ES-I3 (cell line): ENCODE data around the gene TXLNB.
"Not testable (repeated sequence)": the region's sequence is repeated elsewhere in the genome, so short reads cannot be mapped to it uniquely, and the experiment has no call there.

Source experiments
- H3K36me3 ChIP-seq: 2 replicates; pipeline ENCODE4 v1.6.1; 2013; ENCODE audit warnings: mild to moderate bottlenecking, low read length, control low read depth, moderate library complexity; ENCODE audit not compliant: insufficient read depth
- H3K4me1 ChIP-seq: 2 replicates; pipeline ENCODE4 v1.6.1; 2013; ENCODE audit warnings: mild to moderate bottlenecking, control low read depth, low read length; ENCODE audit not compliant: insufficient read depth
- H3K9ac ChIP-seq: 2 replicates; pipeline ENCODE4 v1.6.1; 2013; ENCODE audit warnings: low read depth, mild to moderate bottlenecking, low read length, moderate library complexity
- H3K9me3 ChIP-seq: 2 replicates; pipeline ENCODE4 v1.6.1; 2013; ENCODE audit warnings: mild to moderate bottlenecking, low read length, moderate library complexity; ENCODE audit not compliant: control insufficient read depth, insufficient read depth

The TXLNB gene

GRCh38 chr6:139295901-139296300 lies 4.1 kb upstream of the TXLNB start:
- H3K9me3 ChIP-seq = no peaks in the 10 kb centered on the region
- no peak overlapping the region for H3K9ac ChIP-seq
- 0 out of 2 replicates have a peak, but pooled peaks cover 6% of the 10 kb centered on the region for H3K4me1 ChIP-seq
- no peaks in the 10 kb centered on the region for H3K36me3 ChIP-seq

GRCh38 chr6:139294090-139294489 lies 2.3 kb upstream of the TXLNB start:
- H3K9me3 ChIP-seq = no peaks in the 10 kb centered on the region
- no peaks in the 10 kb centered on the region for H3K36me3 ChIP-seq
- no peak overlapping the region for H3K9ac ChIP-seq
- H3K4me1 ChIP-seq = 0 out of 2 replicates have a peak, but pooled peaks cover 6% of the 10 kb centered on the region

- not testable (repeated sequence) for H3K9ac ChIP-seq, H3K4me1 ChIP-seq, H3K9me3 ChIP-seq, H3K36me3 ChIP-seq
Measured at GRCh38 chr6:139293230-139293629, 1.4 kb upstream of the TXLNB start.

GRCh38 chr6:139290787-139291311 lies 949 bp downstream of the TXLNB start:
- no peaks in the 10 kb centered on the region for H3K36me3 ChIP-seq
- 0 out of 2 replicates have a peak, but pooled peaks cover 6% of the 10 kb centered on the region for H3K4me1 ChIP-seq
- no peaks in the 10 kb centered on the region for H3K9me3 ChIP-seq
- H3K9ac ChIP-seq = no peak overlapping the region

- H3K9ac ChIP-seq = no peak overlapping the region
- H3K36me3 ChIP-seq = no peaks in the 10 kb centered on the region
- 0 out of 2 replicates have a peak, but pooled peaks cover 6% of the 10 kb centered on the region for H3K4me1 ChIP-seq
Measured at GRCh38 chr6:139289233-139289632, 2.6 kb downstream of the TXLNB start.

GRCh38 chr6:139288496-139289040 lies 3.2 kb downstream of the TXLNB start:
- no peak overlapping the region for H3K9ac ChIP-seq
- 0 out of 2 replicates have a peak, but pooled peaks cover 6% of the 10 kb centered on the region for H3K4me1 ChIP-seq
- no peaks in the 10 kb centered on the region for H3K9me3 ChIP-seq
- no peaks in the 10 kb centered on the region for H3K36me3 ChIP-seq

More at GRCh38 chr6:139289233-139289632, 2.6 kb downstream of the TXLNB start:
- H3K9me3 ChIP-seq = no peaks in the 10 kb centered on the region

- Histone ChIP-seq H3K4me1 (0 out of 2 replicates have a peak, but pooled peaks cover 6% of the 10 kb centered on the region), H3K36me3 (no peaks in the 10 kb centered on the region), H3K9ac (no peak overlapping the region), H3K9me3 (no peaks in the 10 kb centered on the region)
Measured at GRCh38 chr6:139287868-139288267, 3.9 kb downstream of the TXLNB start.

GRCh38 chr6:139286438-139286837 lies 5.4 kb downstream of the TXLNB start:
- H3K9ac ChIP-seq, H3K36me3 ChIP-seq, H3K4me1 ChIP-seq, H3K9me3 ChIP-seq: not testable (repeated sequence)

GRCh38 chr6:139285590-139285989 lies 6.2 kb downstream of the TXLNB start:
- H3K4me1 ChIP-seq = no peaks in the 10 kb centered on the region

GRCh38 chr6:139284789-139285188 lies 7.0 kb downstream of the TXLNB start:
- no peaks in the 10 kb centered on the region for H3K4me1 ChIP-seq
- H3K9ac ChIP-seq = no peak overlapping the region
- no peaks in the 10 kb centered on the region for H3K9me3 ChIP-seq

More at GRCh38 chr6:139285590-139285989, 6.2 kb downstream of the TXLNB start:
- Histone ChIP-seq H3K9ac (no peak overlapping the region), H3K36me3 (no peaks in the 10 kb centered on the region), H3K9me3 (no peaks in the 10 kb centered on the region)

GRCh38 chr6:139282684-139283083 lies 9.1 kb downstream of the TXLNB start:
- no peaks in the 10 kb centered on the region for H3K9me3 ChIP-seq
- no peaks in the 10 kb centered on the region for H3K4me1 ChIP-seq
- no peaks in the 10 kb centered on the region for H3K36me3 ChIP-seq
- H3K9ac ChIP-seq = no peak overlapping the region

More at GRCh38 chr6:139284789-139285188, 7.0 kb downstream of the TXLNB start:
- no peaks in the 10 kb centered on the region for H3K36me3 ChIP-seq

- H3K9me3 ChIP-seq = no peaks in the 10 kb centered on the region
- H3K4me1 ChIP-seq = no peaks in the 10 kb centered on the region
- no peak overlapping the region for H3K9ac ChIP-seq
- no peaks in the 10 kb centered on the region for H3K36me3 ChIP-seq
Measured at GRCh38 chr6:139278190-139278589, 13.6 kb downstream of the TXLNB start.

GRCh38 chr6:139277587-139277986 lies 14.2 kb downstream of the TXLNB start:
- no peaks in the 10 kb centered on the region for H3K36me3 ChIP-seq
- no peaks in the 10 kb centered on the region for H3K9me3 ChIP-seq
- H3K4me1 ChIP-seq = no peaks in the 10 kb centered on the region
- H3K9ac ChIP-seq = no peak overlapping the region

GRCh38 chr6:139277161-139277560 lies 14.6 kb downstream of the TXLNB start:
- Histone ChIP-seq H3K9me3 (no peaks in the 10 kb centered on the region), H3K36me3 (no peaks in the 10 kb centered on the region), H3K4me1 (no peaks in the 10 kb centered on the region), H3K9ac (no peak overlapping the region)

- Histone ChIP-seq H3K9me3 (no peaks in the 10 kb centered on the region), H3K4me1 (no peaks in the 10 kb centered on the region), H3K36me3 (no peaks in the 10 kb centered on the region), H3K9ac (no peak overlapping the region)
Measured at GRCh38 chr6:139275279-139276055, 16.3 kb downstream of the TXLNB start.
